ENCODE results near the gene TMEM14C.
A peak's percentile ranks its signal among the peaks of the same experiment; 100 is the strongest.

TMEM14C gene

GRCh38 chr6:10723567-10723881 is 654 bp downstream of the TMEM14C start:
- peak overlapping the region; percentile 64 for H3K27ac ChIP-seq
- no peak for TF ChIP-seq CTCF (conservative IDR thresholded peaks at IDR 0.05)

GRCh38 chr6:10725044-10725443 is 2.2 kb downstream of the TMEM14C start:
- H3K27ac ChIP-seq = no peak overlapping the region
- TF ChIP-seq CTCF (conservative IDR thresholded peaks at IDR 0.05) = no peak

- H3K27ac ChIP-seq = no peak overlapping the region
Observed at GRCh38 chr6:10725716-10726115, 2.8 kb downstream of the TMEM14C start.

GRCh38 chr6:10730254-10730653 is 7.4 kb downstream of the TMEM14C start:
- TF ChIP-seq CTCF (conservative IDR thresholded peaks at IDR 0.05) = no peak
- H3K27ac ChIP-seq = no peak overlapping the region

More at GRCh38 chr6:10725716-10726115, 2.8 kb downstream of the TMEM14C start:
- TF ChIP-seq CTCF (conservative IDR thresholded peaks at IDR 0.05) = no peak

GRCh38 chr6:10733151-10733715 is 10.4 kb downstream of the TMEM14C start:
- no peak for TF ChIP-seq CTCF (conservative IDR thresholded peaks at IDR 0.05)
- no peak overlapping the region for H3K27ac ChIP-seq

GRCh38 chr6:10733863-10734262 is 11.0 kb downstream of the TMEM14C start:
- no peak overlapping the region for H3K27ac ChIP-seq
- no peak for TF ChIP-seq CTCF (conservative IDR thresholded peaks at IDR 0.05)

GRCh38 chr6:10736731-10737130 is 13.9 kb downstream of the TMEM14C start:
- TF ChIP-seq CTCF (conservative IDR thresholded peaks at IDR 0.05) = no peak
- H3K27ac ChIP-seq = no peak overlapping the region

All from VCaP (cell line).